OCI-LY7 (cell line): ENCODE data around the gene HSP90B1. TPM values are rescaled to one million over a fixed set of nuclear protein-coding genes. Genes with fewer than 3 reads are reported as not detected.
A peak's percentile ranks its signal among the peaks of the same experiment; 100 is the strongest.

Source experiments
- Bru-seq: library from RNA; stranded (reverse); fragments of 400-500 nt; gene quantifications from one replicate; lab custom pipeline; 2021; lab: Mats Ljungman, UMichigan
- BruChase-seq, 2 experiments: library from RNA; stranded (reverse); fragments of 400-500 nt; gene quantifications; one replicate each; lab custom pipeline; 2021; lab: Mats Ljungman, UMichigan
- BruUV-seq: library from RNA; stranded (reverse); fragments of 400-500 nt; replicated peaks from 2 replicates; lab custom pipeline; 2021; lab: Mats Ljungman, UMichigan
- CTCF ChIA-PET: fragments of 300-600 bp; sonication (Branson Sonifier 250); formaldehyde crosslinking; loops from one replicate; lab custom pipeline; 2022; ENCODE audit warnings: antibody characterized with exemption; ENCODE audit not compliant: unreplicated experiment; lab: Charles Lee
- POLR2A ChIA-PET: fragments of 300-600 bp; sonication (Branson Sonifier 250); formaldehyde crosslinking; loops from one replicate; lab custom pipeline; 2022; ENCODE audit warnings: antibody characterized with exemption; lab: Charles Lee
- DNase-seq: peaks from one replicate; pipeline ENCODE4 v3.0.0-alpha.2; 2015; ENCODE audit warnings: low spot score
- H2AFZ ChIP-seq: fragments of 200-600 bp; sonication (generic), shearing (Covaris generic); 2 replicates; pipeline ENCODE4 v1.6.1; 2014; ENCODE audit warnings: mild to moderate bottlenecking, antibody characterized with exemption, low read length, moderate library complexity
- H3K27ac ChIP-seq: fragments of 200-600 bp; sonication (generic); 2 replicates; pipeline ENCODE4 v1.5.1; 2014; ENCODE audit warnings: mixed run types, low read depth, mild to moderate bottlenecking, moderate library complexity, low read length, inconsistent platforms; ENCODE audit not compliant: poor library complexity, severe bottlenecking
- H3K36me3 ChIP-seq: fragments of 200-600 bp; sonication (generic); 2 replicates; pipeline ENCODE4 v1.6.1; 2014; ENCODE audit warnings: mild to moderate bottlenecking, antibody characterized with exemption, low read length, moderate library complexity, mixed read lengths; ENCODE audit not compliant: insufficient read depth
- H3K4me1 ChIP-seq: fragments of 200-600 bp; sonication (generic); 2 replicates; pipeline ENCODE4 v1.5.1; 2014; ENCODE audit warnings: mild to moderate bottlenecking, low read length; ENCODE audit not compliant: insufficient read depth, poor library complexity, severe bottlenecking
- H3K4me2 ChIP-seq: fragments of 200-600 bp; sonication (generic); 2 replicates; pipeline ENCODE4 v1.6.1; 2014; ENCODE audit warnings: mild to moderate bottlenecking, low read length
- H3K4me3 ChIP-seq: fragments of 200-600 bp; sonication (generic); 2 replicates; pipeline ENCODE4 v1.5.1; 2014; ENCODE audit warnings: mild to moderate bottlenecking, low read depth, low read length; ENCODE audit not compliant: poor library complexity, severe bottlenecking
- H3K79me2 ChIP-seq: fragments of 200-600 bp; sonication (generic); 2 replicates; pipeline ENCODE4 v1.6.1; 2016; ENCODE audit warnings: low read depth, mild to moderate bottlenecking, low read length, moderate library complexity, mixed read lengths; ENCODE audit not compliant: insufficient read depth
- H3K9me2 ChIP-seq: fragments of 200-600 bp; sonication (generic); 2 replicates; pipeline ENCODE4 v1.6.1; 2016; ENCODE audit warnings: mild to moderate bottlenecking, low read length, mixed read lengths; ENCODE audit not compliant: insufficient read depth
- H3K9me3 ChIP-seq: fragments of 200-600 bp; sonication (generic); 2 replicates; pipeline ENCODE4 v1.6.1; 2014; ENCODE audit warnings: mild to moderate bottlenecking, mixed run types, low read length, mixed read lengths
- H4K20me1 ChIP-seq: fragments of 200-600 bp; sonication (generic); 2 replicates; pipeline ENCODE4 v1.6.1; 2014; ENCODE audit warnings: mild to moderate bottlenecking, antibody characterized with exemption, low read length, moderate library complexity, mixed read lengths; ENCODE audit not compliant: insufficient read depth
- EZH2phosphoT487 ChIP-seq: fragments of 200-600 bp; sonication (generic); IDR thresholded peaks from 2 replicates; pipeline ENCODE4 v1.6.1; 2018; ENCODE audit warnings: low read depth, borderline replicate concordance, mild to moderate bottlenecking, mixed run types, antibody characterized with exemption, low read length, moderate library complexity, mixed read lengths
- intact Hi-C: fragments of 100-400 bp; cut with micrococcal nuclease; formaldehyde crosslinking; loops from one replicate; pipeline ENCODE4 v1.10.0; 2022; ENCODE audit not compliant: unreplicated experiment
- long read RNA-seq: library from polyadenylated mRNA; stranded (forward); transcript quantifications from one replicate; pipeline ENCODE4 v2.0.0, GENCODE V29; 2022
- total RNA-seq, 2 experiments: library from RNA; depleted of rRNA in 1 of 2; stranded (reverse); fragments of >200 nt in 1 of 2; shearing (Covaris generic) in 1 of 2; gene quantifications; 2 replicates each; pipeline ENCODE4 v1.2.3, GENCODE V29; 2014 to 2022
- TF ChIP-seq, protein P1 (sequence below): fragments of 200-600 bp; sonication (generic); conservative IDR thresholded peaks from 2 replicates; pipeline ENCODE4 v1.5.1; 2014; ENCODE audit warnings: mild to moderate bottlenecking, antibody characterized with exemption, low read length, moderate library complexity, mixed read lengths

HSP90B1 gene
- total RNA-seq (2014; rRNA removed; shearing (Covaris generic)) = 235 and 303 TPM in 2 replicates
- total RNA-seq (2022) = 254 and 304 TPM in 2 replicates
- percentile 98 among the genes with signal in this experiment for Bru-seq, nascent RNA
- BruChase-seq, experiment 1, labeled RNA remaining after a 6-hour chase = percentile 98 among the genes with signal in this experiment
- BruChase-seq, experiment 2, labeled RNA remaining after a 2-hour chase = percentile 98 among the genes with signal in this experiment
- long read RNA-seq, transcript HSP90B1-201 (18 exons, 2,858 nt) = major isoform, 246 of 324 reads
- long read RNA-seq, partial matches to known transcripts = 39 of 324 reads
- long read RNA-seq, other reads (novel, unspliced or antisense) = 39 of 324 reads

DNA sequence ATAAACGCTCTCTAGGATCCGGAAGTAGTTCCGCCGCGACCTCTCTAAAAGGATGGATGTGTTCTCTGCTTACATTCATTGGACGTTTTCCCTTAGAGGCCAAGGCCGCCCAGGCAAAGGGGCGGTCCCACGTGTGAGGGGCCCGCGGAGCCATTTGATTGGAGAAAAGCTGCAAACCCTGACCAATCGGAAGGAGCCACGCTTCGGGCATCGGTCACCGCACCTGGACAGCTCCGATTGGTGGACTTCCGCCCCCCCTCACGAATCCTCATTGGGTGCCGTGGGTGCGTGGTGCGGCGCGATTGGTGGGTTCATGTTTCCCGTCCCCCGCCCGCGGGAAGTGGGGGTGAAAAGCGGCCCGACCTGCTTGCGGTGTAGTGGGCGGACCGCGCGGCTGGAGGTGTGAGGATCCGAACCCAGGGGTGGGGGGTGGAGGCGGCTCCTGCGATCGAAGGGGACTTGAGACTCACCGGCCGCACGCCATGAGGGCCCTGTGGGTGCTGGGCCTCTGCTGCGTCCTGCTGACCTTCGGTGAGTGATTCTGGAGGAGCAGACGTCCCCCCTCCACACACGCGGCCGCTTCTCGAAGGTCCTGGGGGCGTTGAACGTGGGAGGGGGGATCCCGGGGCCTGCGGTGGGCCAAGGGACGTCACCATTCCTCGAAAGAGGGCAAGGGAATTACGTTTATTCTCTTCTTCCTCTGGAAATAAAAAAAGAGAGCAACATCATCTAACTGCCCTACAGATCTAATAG lies at the start of gene HSP90B1:
Gene HSP90B1, plus strand, starts transcription at position 377 of the 753 bp plus-strand sequence. Its CDS starts 106 bp downstream, at position 483.
- POLR2A ChIA-PET = interaction anchor here (0.7 to 3.6 kb wide), 12 partner anchors 8 to 1980 kb away, joined by 3 to 27 read pairs (median 4); partner anchors contain the start of gene TDG
- Histone ChIP-seq H3K4me3 (peak within 1 kb of the TSS; percentile 79), H2AFZ (peak within 1 kb of the TSS; percentile 89), H4K20me1 (peaks cover 23% of the 10 kb centered on the region), H3K4me1 (peaks cover 48% of the 10 kb centered on the region), H3K36me3 (peaks cover 41% of the 10 kb centered on the region), H3K4me2 (peak within 1 kb of the TSS; percentile 99), H3K27ac (peak within 1 kb of the TSS; percentile 91), H3K9me3 (no peaks in the 10 kb centered on the region), H3K9me2 (no peaks in the 10 kb centered on the region), H3K79me2 (peaks cover 44% of the 10 kb centered on the region)
- CTCF ChIA-PET = interaction anchor here (1.3 kb wide), 1 partner anchor 34 kb away, joined by 4 read pairs; no protein-coding TSS in a partner anchor
- no peak for TF ChIP-seq EZH2phosphoT487
- TF ChIP-seq, protein P1, sequence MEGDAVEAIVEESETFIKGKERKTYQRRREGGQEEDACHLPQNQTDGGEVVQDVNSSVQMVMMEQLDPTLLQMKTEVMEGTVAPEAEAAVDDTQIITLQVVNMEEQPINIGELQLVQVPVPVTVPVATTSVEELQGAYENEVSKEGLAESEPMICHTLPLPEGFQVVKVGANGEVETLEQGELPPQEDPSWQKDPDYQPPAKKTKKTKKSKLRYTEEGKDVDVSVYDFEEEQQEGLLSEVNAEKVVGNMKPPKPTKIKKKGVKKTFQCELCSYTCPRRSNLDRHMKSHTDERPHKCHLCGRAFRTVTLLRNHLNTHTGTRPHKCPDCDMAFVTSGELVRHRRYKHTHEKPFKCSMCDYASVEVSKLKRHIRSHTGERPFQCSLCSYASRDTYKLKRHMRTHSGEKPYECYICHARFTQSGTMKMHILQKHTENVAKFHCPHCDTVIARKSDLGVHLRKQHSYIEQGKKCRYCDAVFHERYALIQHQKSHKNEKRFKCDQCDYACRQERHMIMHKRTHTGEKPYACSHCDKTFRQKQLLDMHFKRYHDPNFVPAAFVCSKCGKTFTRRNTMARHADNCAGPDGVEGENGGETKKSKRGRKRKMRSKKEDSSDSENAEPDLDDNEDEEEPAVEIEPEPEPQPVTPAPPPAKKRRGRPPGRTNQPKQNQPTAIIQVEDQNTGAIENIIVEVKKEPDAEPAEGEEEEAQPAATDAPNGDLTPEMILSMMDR = no peak
- intact Hi-C loops = loop anchor here (1.0 to 5.0 kb wide), 3 partner anchors 35 to 207 kb away; partner anchors contain the start of genes NFYB, NT5DC3 and TDG
- BruUV-seq = no TSS peak
- DNase-seq = peak; percentile 100

DNA sequence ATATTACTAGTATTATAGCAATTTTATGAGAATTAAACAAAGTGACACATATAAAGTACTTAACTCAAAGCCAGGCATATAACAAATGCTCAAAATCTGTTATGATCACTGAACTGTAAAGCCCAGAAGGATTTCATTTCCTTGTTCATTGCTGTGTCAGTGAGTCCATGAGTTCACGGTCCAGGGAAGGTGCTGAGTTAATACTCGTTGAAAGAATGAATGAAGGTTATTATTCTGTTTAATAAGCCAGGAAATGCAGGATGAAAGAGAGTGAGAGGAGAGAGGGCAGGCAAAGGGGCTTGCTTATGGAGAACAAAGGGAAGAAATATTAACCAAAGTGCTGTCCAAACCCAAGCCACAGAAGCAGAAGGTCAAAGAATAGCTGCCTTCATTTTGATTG lies 48.9 kb upstream of the HSP90B1 start:
- Histone ChIP-seq H3K79me2 (no peaks in the 10 kb centered on the region), H3K4me1 (peaks cover 17% of the 10 kb centered on the region), H2AFZ (no peak overlapping the region), H4K20me1 (no peaks in the 10 kb centered on the region), H3K9me2 (no peaks in the 10 kb centered on the region), H3K36me3 (no peaks in the 10 kb centered on the region), H3K27ac (no peak overlapping the region), H3K4me2 (peak overlapping the region; percentile 27), H3K4me3 (no peak overlapping the region), H3K9me3 (no peaks in the 10 kb centered on the region)
- DNase-seq = peak; percentile 22
- TF ChIP-seq EZH2phosphoT487 = no peak
- TF ChIP-seq, protein P1 = no peak
- POLR2A ChIA-PET = interaction anchor here (0.7 kb wide), 1 partner anchor 222 kb away, joined by 3 read pairs; no protein-coding TSS in a partner anchor
- intact Hi-C loops = loop anchor here (10.0 kb wide), 1 partner anchor 474 kb away; no protein-coding TSS in a partner anchor
- BruUV-seq = no TSS peak
- CTCF ChIA-PET = no interaction called here
